HG02981 (cell line): ENCODE results near the gene GPC6.

Experiments used
- ATAC-seq: cut with Tn5 transposase; IDR thresholded peaks from one replicate; pipeline ENCODE4 v1.9.1; 2021; ENCODE audit warnings: mild to moderate bottlenecking, moderate library complexity; ENCODE audit not compliant: unreplicated experiment

Gene GPC6

GRCh38 chr13:93767917-93768409 is 541.4 kb downstream of the GPC6 start:
- no peak for ATAC-seq

GRCh38 chr13:93769101-93769500 is 542.5 kb downstream of the GPC6 start:
- no peak for ATAC-seq

GRCh38 chr13:93769607-93770006 is 543.0 kb downstream of the GPC6 start:
- ATAC-seq, result no peak

GRCh38 chr13:93771227-93771626 is 544.6 kb downstream of the GPC6 start:
- ATAC-seq, result no peak

- no peak for ATAC-seq
Observed at GRCh38 chr13:93771782-93772181, 545.2 kb downstream of the GPC6 start.

GRCh38 chr13:93774506-93774905 is 547.9 kb downstream of the GPC6 start:
- ATAC-seq, result no peak

- no peak for ATAC-seq
Observed at GRCh38 chr13:93775027-93775426, 548.4 kb downstream of the GPC6 start.

GRCh38 chr13:93775507-93776108 is 549.0 kb downstream of the GPC6 start:
- ATAC-seq, result no peak

- ATAC-seq, result no peak
Observed at GRCh38 chr13:93776936-93777335, 550.3 kb downstream of the GPC6 start.

- no peak for ATAC-seq
Observed at GRCh38 chr13:93777504-93777903, 550.9 kb downstream of the GPC6 start.

- ATAC-seq, result no peak
Observed at GRCh38 chr13:93778548-93778947, 551.9 kb downstream of the GPC6 start.

GRCh38 chr13:93784191-93784590 is 557.6 kb downstream of the GPC6 start:
- ATAC-seq, result no peak

GRCh38 chr13:93786846-93787489 is 560.4 kb downstream of the GPC6 start:
- ATAC-seq, result no peak

- ATAC-seq, result no peak
Observed at GRCh38 chr13:93788456-93788855, 561.8 kb downstream of the GPC6 start.

GRCh38 chr13:93789058-93789457 is 562.5 kb downstream of the GPC6 start:
- ATAC-seq, result no peak

GRCh38 chr13:93794197-93794885 is 567.7 kb downstream of the GPC6 start:
- ATAC-seq, result peak; percentile 89

GRCh38 chr13:93797463-93797862 is 570.9 kb downstream of the GPC6 start:
- ATAC-seq, result peak; percentile 52

- no peak for ATAC-seq
Observed at GRCh38 chr13:93800342-93800741, 573.7 kb downstream of the GPC6 start.

- ATAC-seq, result no peak
Observed at GRCh38 chr13:93805736-93806135, 579.1 kb downstream of the GPC6 start.

GRCh38 chr13:93806861-93807260 is 580.3 kb downstream of the GPC6 start:
- ATAC-seq, result no peak

GRCh38 chr13:93810264-93810663 is 583.7 kb downstream of the GPC6 start:
- ATAC-seq, result no peak
